GM13977 (cell line): ENCODE results near the gene CCL16.

Experiments used
- DNase-seq: peaks from one replicate; pipeline ENCODE4 v3.0.0; 2012; ENCODE audit warnings: low spot score
- CTCF ChIP-seq: IDR thresholded peaks from 2 replicates; pipeline ENCODE4 v1.5.1; 2012; ENCODE audit warnings: mild to moderate bottlenecking, control low read depth; ENCODE audit not compliant: insufficient read depth; ENCODE audit errors: extremely low read depth, missing control alignments
- in situ Hi-C: fragments of 300-500 bp; cut with MboI; formaldehyde crosslinking; loops from one replicate; pipeline ENCODE4 v1.12.0; 2022; ENCODE audit warnings: low sequenced_read_pairs, low pct_unique_long_range_greater_than_20kb, mixed read lengths, inconsistent platforms; ENCODE audit not compliant: unreplicated experiment

The CCL16 gene

DNA sequence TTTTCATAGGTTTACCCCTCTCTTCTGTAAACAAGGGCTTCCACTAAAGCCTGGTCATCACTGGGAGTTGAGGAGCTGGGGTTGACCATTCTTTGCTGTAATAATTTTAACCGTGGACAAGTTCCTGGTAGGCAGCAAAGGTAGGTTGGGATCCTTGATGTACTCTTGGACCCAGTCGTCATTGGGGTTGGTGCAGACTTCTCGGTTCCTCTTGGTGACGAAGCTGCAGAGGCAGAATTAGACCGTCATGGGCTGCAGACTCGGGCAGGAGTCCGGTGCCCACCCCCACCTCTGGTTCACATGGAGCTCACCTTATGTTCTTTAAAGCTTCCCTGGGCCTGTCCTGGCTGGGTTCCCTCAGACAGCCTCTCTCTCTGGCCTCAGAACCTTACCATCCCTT, 3.8 kb downstream of the CCL16 start:
- DNase-seq: no peak
- in situ Hi-C loops: loop anchor here (10.0 kb wide), 1 partner anchor 167 kb away; no protein-coding TSS in a partner anchor
- TF ChIP-seq CTCF: no peak

- in situ Hi-C loops: loop anchor here (10.0 kb wide), 1 partner anchor 171 kb away; no protein-coding TSS in a partner anchor
- DNase-seq: no peak
- TF ChIP-seq CTCF: no peak
Measured at GRCh38 chr17:35973333-35974260, 7.7 kb downstream of the CCL16 start.

DNA sequence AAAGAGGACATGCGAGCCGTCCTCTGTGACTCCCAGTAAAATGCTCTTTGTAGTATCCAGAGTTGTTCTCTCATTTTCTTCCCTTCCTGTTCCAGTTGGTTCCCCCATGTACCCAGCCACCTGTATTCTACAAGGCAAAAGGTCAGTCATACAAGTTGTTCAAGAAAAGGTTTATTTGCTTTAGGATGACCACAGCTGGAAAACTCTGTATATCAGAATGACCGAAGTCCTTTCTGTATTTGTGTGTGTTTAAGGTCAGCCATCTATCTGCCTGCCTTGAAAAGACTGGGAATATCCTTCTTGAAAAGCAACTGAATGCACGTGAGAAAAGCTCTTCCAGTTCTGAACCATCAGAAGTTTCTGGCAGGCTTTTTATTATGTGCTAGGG, 8.4 kb downstream of the CCL16 start:
- in situ Hi-C loops: loop anchor here (10.0 kb wide), 1 partner anchor 172 kb away; no protein-coding TSS in a partner anchor
- no peak for TF ChIP-seq CTCF
- no peak for DNase-seq

GRCh38 chr17:35972535-35972934, 8.8 kb downstream of the CCL16 start:
- no peak for DNase-seq
- TF ChIP-seq CTCF: no peak
- in situ Hi-C loops: loop anchor here (10.0 kb wide), 1 partner anchor 172 kb away; no protein-coding TSS in a partner anchor

- no peak for TF ChIP-seq CTCF
- DNase-seq: no peak
- in situ Hi-C loops: loop anchor here (10.0 kb wide), 1 partner anchor 173 kb away; no protein-coding TSS in a partner anchor
Measured at GRCh38 chr17:35972066-35972465, 9.2 kb downstream of the CCL16 start.

DNA sequence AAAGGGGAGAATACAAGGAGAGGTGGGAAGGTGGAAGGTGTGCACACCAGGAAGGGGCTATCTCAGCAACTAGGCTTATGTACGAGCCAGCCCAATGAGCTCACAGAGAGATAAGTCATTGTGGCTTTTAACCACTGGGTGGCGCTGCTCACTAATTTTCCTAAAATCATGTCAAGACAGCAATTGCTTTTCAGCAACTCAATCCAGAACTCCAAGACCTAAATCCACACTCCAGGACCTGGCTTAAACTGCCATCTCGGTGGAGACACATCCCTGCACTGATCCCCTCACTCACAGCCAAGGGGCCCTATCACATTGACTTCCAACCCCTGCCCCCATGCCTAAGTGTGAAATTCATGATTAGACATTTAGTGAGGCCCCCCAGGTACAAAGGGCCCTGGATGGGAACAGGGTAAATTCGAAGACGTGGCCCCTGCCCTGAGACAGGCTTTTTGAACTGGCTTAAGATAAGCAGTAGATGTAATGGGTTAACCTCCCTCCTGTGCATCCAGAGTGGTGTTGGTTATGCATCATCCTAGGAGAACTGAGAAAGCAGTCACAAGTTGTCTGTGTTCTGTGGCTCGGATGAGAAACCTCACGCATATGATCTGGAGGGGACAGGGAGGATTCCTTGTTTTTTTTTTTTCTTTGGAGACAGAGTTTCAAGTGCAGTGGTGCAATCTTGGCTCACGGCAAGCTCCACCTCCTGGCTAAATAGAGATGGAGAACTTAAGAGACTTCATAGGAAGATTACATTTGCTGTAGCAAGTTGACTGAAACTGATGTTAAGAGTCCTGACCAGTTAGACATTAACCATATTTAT, 11.5 kb downstream of the CCL16 start:
- in situ Hi-C loops: loop anchor here (10.0 kb wide), 1 partner anchor 175 kb away; no protein-coding TSS in a partner anchor
- peak; percentile 66 for DNase-seq
- TF ChIP-seq CTCF: peak; percentile 82
